ENCODE data around the gene SBF2. TPM values are rescaled to one million over a fixed set of nuclear protein-coding genes. Genes with fewer than 3 reads are reported as not detected.

Gene SBF2
- total and polyA plus RNA-seq, 2 donors (not counting 1 experiment from before 2014, with no cell fraction given) = 5.6 to 17.7 TPM

DNA sequence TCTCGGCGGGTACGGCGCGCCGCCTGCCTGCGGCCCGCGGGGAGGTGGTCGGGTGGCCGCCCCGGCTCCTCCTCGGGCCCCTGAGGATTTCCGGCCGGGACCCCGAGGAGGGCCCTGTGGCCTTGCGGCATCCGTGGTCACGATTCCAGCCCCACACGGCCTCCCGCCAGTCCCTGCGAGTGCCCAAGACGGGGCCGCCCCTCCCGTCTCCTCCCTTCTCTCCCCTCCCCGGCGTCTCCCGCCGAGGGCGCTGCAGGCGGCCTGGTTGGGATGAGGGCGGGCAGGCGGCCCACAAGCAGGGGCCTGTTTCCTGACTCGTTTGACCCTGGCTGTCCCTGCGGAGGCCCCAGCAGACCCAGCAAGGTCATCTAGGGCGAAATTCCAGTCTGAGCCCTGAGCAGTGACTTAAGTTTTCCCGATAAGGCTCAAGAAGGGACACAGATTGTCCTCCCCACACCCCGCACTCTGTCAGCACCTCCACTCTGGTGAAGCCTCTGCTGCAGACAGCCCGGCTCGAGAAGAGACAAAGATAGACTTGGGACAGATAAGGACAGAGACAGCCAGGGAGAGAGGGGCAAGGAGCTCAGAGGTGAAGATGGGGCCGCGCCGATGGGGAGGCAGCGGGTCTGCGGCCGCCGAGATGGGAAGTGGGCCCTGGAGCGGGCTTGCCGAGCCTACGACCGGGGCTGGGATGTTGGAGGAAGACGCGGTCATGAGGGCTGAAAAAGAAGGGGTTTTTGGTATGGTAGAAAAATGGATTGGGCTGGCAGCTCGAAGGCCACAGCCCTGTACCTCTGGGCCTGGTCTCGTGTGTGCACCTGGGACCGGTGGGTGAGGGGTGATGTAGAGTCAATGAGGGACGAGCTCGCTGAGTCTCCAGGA lies 535.1 kb downstream of the SBF2 start:
- TF ChIP-seq, protein P1, sequence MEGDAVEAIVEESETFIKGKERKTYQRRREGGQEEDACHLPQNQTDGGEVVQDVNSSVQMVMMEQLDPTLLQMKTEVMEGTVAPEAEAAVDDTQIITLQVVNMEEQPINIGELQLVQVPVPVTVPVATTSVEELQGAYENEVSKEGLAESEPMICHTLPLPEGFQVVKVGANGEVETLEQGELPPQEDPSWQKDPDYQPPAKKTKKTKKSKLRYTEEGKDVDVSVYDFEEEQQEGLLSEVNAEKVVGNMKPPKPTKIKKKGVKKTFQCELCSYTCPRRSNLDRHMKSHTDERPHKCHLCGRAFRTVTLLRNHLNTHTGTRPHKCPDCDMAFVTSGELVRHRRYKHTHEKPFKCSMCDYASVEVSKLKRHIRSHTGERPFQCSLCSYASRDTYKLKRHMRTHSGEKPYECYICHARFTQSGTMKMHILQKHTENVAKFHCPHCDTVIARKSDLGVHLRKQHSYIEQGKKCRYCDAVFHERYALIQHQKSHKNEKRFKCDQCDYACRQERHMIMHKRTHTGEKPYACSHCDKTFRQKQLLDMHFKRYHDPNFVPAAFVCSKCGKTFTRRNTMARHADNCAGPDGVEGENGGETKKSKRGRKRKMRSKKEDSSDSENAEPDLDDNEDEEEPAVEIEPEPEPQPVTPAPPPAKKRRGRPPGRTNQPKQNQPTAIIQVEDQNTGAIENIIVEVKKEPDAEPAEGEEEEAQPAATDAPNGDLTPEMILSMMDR (IDR thresholded peaks at IDR 0.05) = no peak
- no peak for TF ChIP-seq EZH2 (IDR thresholded peaks at IDR 0.05; ENCODE audit: borderline replicate concordance, insufficient read depth, low read depth, low read length, poor library complexity, severe bottlenecking)
- peak; percentile 8 for ATAC-seq (ENCODE audit: low read depth)
- Mint-ChIP-seq H3K9me3 (ENCODE audit: insufficient read depth) (no peaks in the 10 kb centered on the region), H3K27ac (peak overlapping the region; percentile 98), H3K4me3 (peak overlapping the region; percentile 91), H3K4me1 (peaks cover 77% of the 10 kb centered on the region), H3K27me3 (no peaks in the 10 kb centered on the region)
- Histone ChIP-seq H3K79me2 (ENCODE audit: control insufficient read depth, insufficient read depth, low read length) (peaks cover 46% of the 10 kb centered on the region), H4K20me1 (ENCODE audit: control insufficient read depth, insufficient read depth, low read length, poor library complexity, severe bottlenecking) (no peaks in the 10 kb centered on the region), H3K4me2 (replicated peaks; ENCODE audit: low read depth, low read length, poor library complexity, severe bottlenecking) (peak overlapping the region; percentile 94), H3K4me1 (ENCODE audit: control insufficient read depth in 2 of 2, insufficient read depth in 2 of 2, low read length in 2 of 2) (peaks cover 52 to 56% of the 10 kb centered on the region in 2 donors), H3K27me3 (replicated peaks in 1 of 4; ENCODE audit: control extremely low read depth in 1 of 4, control insufficient read depth in 3 of 4, insufficient read depth in 4 of 4, low read length in 3 of 4) (no peaks in the 10 kb centered on the region), H3K36me3 (replicated peaks in 1 of 2; ENCODE audit: control extremely low read depth in 1 of 2, control insufficient read depth in 1 of 2, extremely low read depth in 1 of 2, insufficient read depth in 2 of 2, low read length in 1 of 2) (no peaks in the 10 kb centered on the region), H3K4me3 (ENCODE audit: control extremely low read depth in 1 of 5, extremely low read depth in 1 of 5, insufficient read depth in 1 of 5, low read depth in 2 of 5, low read length in 4 of 5) (peak overlapping the region; percentile 76 to 94 (median 79)), H3K9ac (ENCODE audit: low read length) (peak overlapping the region; percentile 89), H3K9me3 (ENCODE audit: control extremely low read depth in 1 of 3, control insufficient read depth in 2 of 3, insufficient read depth in 1 of 3, low read length in 2 of 3) (no peaks in the 10 kb centered on the region), H3K27ac (ENCODE audit: low read length in 2 of 2) (peak overlapping the region; percentile 70 to 88), H2AFZ (ENCODE audit: insufficient read depth, low read depth, low read length, poor library complexity, severe bottlenecking) (peak overlapping the region; percentile 95)
- WGBS (ENCODE audit: insufficient coverage) = 20% methylated on average over 56 of the region's 58 CpGs
- POLR2A ChIA-PET = interaction anchor here (0.6 to 2.3 kb wide), 17 partner anchors 14 to 559 kb away, joined by 3 to 10 read pairs (median 4); partner anchors contain the start of genes ADM, WEE1 and ZNF143
- intact Hi-C loops (cut with micrococcal nuclease) = loop anchor here (1.0 to 10.0 kb wide), 10 partner anchors 103 to 1096 kb away; partner anchors contain the start of genes TMEM41B and ZBED5
- CTCF ChIA-PET = interaction anchor here (0.7 to 3.8 kb wide), 33 partner anchors 9 to 608 kb away, joined by 3 to 56 read pairs (median 6); partner anchors contain the start of genes ADM and WEE1
- peak; percentile 69 for DNase-seq

All from B cell (primary cell).